Endothelial cell of umbilical vein (primary cell): ENCODE data around the gene SCTR. TPM values are rescaled to one million over a fixed set of nuclear protein-coding genes. Genes with fewer than 3 reads are reported as not detected.

Experiments
- BruUV-seq: library from RNA; stranded (reverse); fragments of 400-500 nt; replicated peaks from 2 replicates; lab custom pipeline; 2021; lab: Mats Ljungman, UMichigan
- CTCF ChIA-PET: fragments of 300-600, 350-600 bp; sonication (Branson Sonifier 250); formaldehyde crosslinking; loops from one replicate; lab custom pipeline; 2021; ENCODE audit warnings: antibody characterized with exemption, inconsistent platforms; lab: Charles Lee
- POLR2A ChIA-PET: fragments of 300-600, 350-600 bp; sonication (Branson Sonifier 250); formaldehyde crosslinking; loops from one replicate; lab custom pipeline; 2021; ENCODE audit warnings: antibody characterized with exemption, inconsistent platforms; lab: Charles Lee
- DNase-seq: peaks from one replicate; pipeline ENCODE4 v3.0.0-alpha.2; 2011; ENCODE audit warnings: low read depth, low spot score
- FAIRE-seq: peaks from 2 replicates; lab custom pipeline; 2011; peaks lifted over from hg19 to GRCh38; lab: Jason Lieb, UNC
- H2AFZ ChIP-seq: 2 replicates; pipeline ENCODE4 v1.6.0; 2012; ENCODE audit warnings: low read depth, low read length, control low read depth, inconsistent platforms
- H3K27ac ChIP-seq: 2 replicates; pipeline ENCODE4 v1.5.1; 2011; ENCODE audit warnings: low read depth, mild to moderate bottlenecking, control low read depth, low read length, moderate library complexity; ENCODE audit not compliant: insufficient read depth
- H3K27me3 ChIP-seq, 2 experiments: 2 replicates each; pipeline versions ENCODE4 v1.6.0 to v1.6.1; 2011; ENCODE audit warnings: low read length in 2 of 2, mixed read lengths in 1 of 2; ENCODE audit not compliant: control insufficient read depth in 2 of 2, insufficient read depth in 2 of 2
- H3K36me3 ChIP-seq, 2 experiments: 2 replicates in 1 of 2; 3 replicates in 1 of 2; pipeline ENCODE4 v1.5.1; 2011; ENCODE audit warnings: low read length in 2 of 2, mild to moderate bottlenecking in 1 of 2, moderate library complexity in 1 of 2; ENCODE audit not compliant: control insufficient read depth in 2 of 2, insufficient read depth in 2 of 2; ENCODE audit errors: extremely low read depth in 1 of 2
- H3K4me1 ChIP-seq: 3 replicates; pipeline ENCODE4 v1.5.1; 2011; ENCODE audit warnings: mild to moderate bottlenecking, low read length; ENCODE audit not compliant: control insufficient read depth, insufficient read depth; ENCODE audit errors: extremely low read depth
- H3K4me2 ChIP-seq: 2 replicates; pipeline ENCODE4 v1.6.1; 2011; ENCODE audit warnings: low read length, control low read depth, mixed read lengths; ENCODE audit not compliant: insufficient read depth
- H3K4me3 ChIP-seq, 3 experiments: fragments of 200-600 bp in 1 of 3; sonication (generic), shearing (Covaris generic) in 1 of 3; replicated peaks in 1 of 3; 2 replicates each; pipeline ENCODE4 v1.5.1; 2011 to 2016; ENCODE audit warnings: control low read depth in 3 of 3, low read length in 3 of 3, mild to moderate bottlenecking in 2 of 3, inconsistent platforms in 1 of 3, low read depth in 1 of 3, moderate library complexity in 1 of 3; ENCODE audit not compliant: insufficient read depth in 1 of 3
- H3K79me2 ChIP-seq: 2 replicates; pipeline ENCODE4 v1.6.0; 2012; ENCODE audit warnings: low read length, inconsistent platforms; ENCODE audit not compliant: control insufficient read depth, insufficient read depth
- H3K9ac ChIP-seq: replicated peaks from 2 replicates; pipeline ENCODE3; 2011; ENCODE audit warnings: low read length, control low read depth; ENCODE audit not compliant: insufficient read depth; ENCODE audit errors: extremely low read depth
- H3K9me1 ChIP-seq: replicated peaks from 3 replicates; pipeline ENCODE4 v1.6.0; 2011; ENCODE audit warnings: mild to moderate bottlenecking, low read length; ENCODE audit not compliant: control insufficient read depth, insufficient read depth; ENCODE audit errors: extremely low read depth
- H3K9me3 ChIP-seq: replicated peaks from 2 replicates; pipeline ENCODE4 v1.5.1; 2012; ENCODE audit warnings: low read length, inconsistent platforms; ENCODE audit not compliant: control insufficient read depth, insufficient read depth
- H4K20me1 ChIP-seq: replicated peaks from 2 replicates; pipeline ENCODE3; 2011; ENCODE audit warnings: mild to moderate bottlenecking, low read length; ENCODE audit not compliant: control insufficient read depth, insufficient read depth; ENCODE audit errors: extremely low read depth
- EZH2 ChIP-seq: IDR thresholded peaks from 2 replicates; pipeline ENCODE4 v1.6.1; 2012; ENCODE audit warnings: borderline replicate concordance, low read depth, mild to moderate bottlenecking, moderate library complexity, low read length, inconsistent platforms; ENCODE audit not compliant: severe bottlenecking
- FOS ChIP-seq: IDR thresholded peaks from 2 replicates; pipeline ENCODE4 v1.6.1; 2011; ENCODE audit warnings: mild to moderate bottlenecking, low read length, moderate library complexity, borderline replicate concordance; ENCODE audit not compliant: insufficient read depth
- GATA2 ChIP-seq: IDR thresholded peaks from 2 replicates; pipeline ENCODE4 v1.7.0; 2011; ENCODE audit warnings: low read depth, mild to moderate bottlenecking, moderate library complexity, mixed read lengths, low read length; ENCODE audit not compliant: insufficient read length, insufficient read depth
- MYC ChIP-seq: IDR thresholded peaks from one replicate; pipeline ENCODE4 v1.6.1; 2011; ENCODE audit warnings: mild to moderate bottlenecking, low read depth, low read length
- POLR2AphosphoS5 ChIP-seq: IDR thresholded peaks from 2 replicates; pipeline ENCODE4 v1.6.1; 2012; ENCODE audit warnings: low read depth, mild to moderate bottlenecking, control low read depth, low read length, moderate library complexity; ENCODE audit not compliant: insufficient read depth
- dilution Hi-C: fragments of 300-500 bp; cut with MboI; formaldehyde crosslinking; loops from one replicate; pipeline ENCODE4 v1.15.0; 2019; ENCODE audit warnings: low sequenced_read_pairs; ENCODE audit not compliant: extremely low pct_ligation_motif_present
- intact Hi-C: fragments of 100-400 bp; cut with micrococcal nuclease; formaldehyde crosslinking; loops from one replicate; pipeline ENCODE4 v1.10.0; 2022
- polyA plus RNA-seq, 4 experiments: library from polyadenylated mRNA; depleted of rRNA in 3 of 4; stranded (reverse) in 3 of 4; unstranded in 1 of 4; fragments of >200 nt; gene quantifications; 2 replicates each; pipeline versions ENCODE4 v1.2.1 to v1.2.3, GENCODE V29; 2011 to 2012; ENCODE audit warnings: missing spikeins in 1 of 4
- total RNA-seq: library from RNA; stranded (reverse); gene quantifications from 2 replicates; pipeline ENCODE4 v1.2.3, GENCODE V29; 2021
- TF ChIP-seq, protein P1 (sequence below): IDR thresholded peaks from 2 replicates; pipeline ENCODE4 v1.6.1; 2011; ENCODE audit not compliant: insufficient read depth, insufficient read length

SCTR gene
- total and polyA plus RNA-seq, 2 donors (not counting 3 experiments of a cell fraction or from before 2014, with no cell fraction given), result not detected

DNA sequence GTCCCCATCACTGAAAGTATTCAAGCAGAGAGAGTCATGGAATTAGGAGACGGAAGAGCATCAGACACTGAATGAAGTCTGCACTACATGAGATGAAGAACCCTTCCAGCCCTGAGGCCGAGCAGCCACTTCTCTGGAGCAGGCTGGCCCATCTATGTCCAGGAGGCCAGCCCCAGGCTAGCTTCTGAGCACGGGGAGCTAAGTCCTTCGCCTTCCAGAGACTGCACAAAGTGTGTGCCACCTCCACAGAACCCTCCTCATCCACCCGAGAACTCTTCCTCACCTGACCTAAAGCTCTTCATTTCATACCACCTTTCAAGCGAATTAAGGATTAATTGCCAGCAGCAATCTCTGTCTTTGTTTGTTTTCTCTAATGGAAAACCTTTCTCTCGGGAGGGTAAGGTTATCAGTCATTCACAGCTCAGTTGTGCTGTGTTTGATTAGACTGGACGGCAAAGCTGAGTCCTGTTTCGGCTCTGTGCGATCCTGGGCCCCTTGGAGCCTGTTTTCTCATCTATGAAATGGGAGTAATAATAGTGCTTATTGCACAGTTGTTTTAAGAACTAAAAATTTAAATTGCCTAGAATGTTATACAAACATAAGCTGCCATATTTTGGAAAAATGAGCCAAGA, 38.0 kb downstream of the SCTR start:
- TF ChIP-seq MYC, result no peak
- no peak for TF ChIP-seq FOS
- TF ChIP-seq GATA2, result no peak
- TF ChIP-seq, protein P1, sequence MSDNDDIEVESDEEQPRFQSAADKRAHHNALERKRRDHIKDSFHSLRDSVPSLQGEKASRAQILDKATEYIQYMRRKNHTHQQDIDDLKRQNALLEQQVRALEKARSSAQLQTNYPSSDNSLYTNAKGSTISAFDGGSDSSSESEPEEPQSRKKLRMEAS, result no peak
- no peak for TF ChIP-seq EZH2
- TF ChIP-seq POLR2AphosphoS5, result no peak
- no peaks in the 10 kb centered on the region for H3K36me3 ChIP-seq
- no peak overlapping the region for H3K9ac ChIP-seq
- H2AFZ ChIP-seq, result no peak overlapping the region
- dilution Hi-C loops (no loop called here), intact Hi-C loops (no loop called here)
- ChIA-PET POLR2A (no interaction called here), CTCF (interaction anchor here (3.2 kb wide), 1 partner anchor 9 kb away, joined by 31 read pairs; no protein-coding TSS in a partner anchor)
- no peaks in the 10 kb centered on the region for H3K9me1 ChIP-seq
- no peaks in the 10 kb centered on the region for H3K9me3 ChIP-seq
- DNase-seq (no peak), FAIRE-seq (no peak)
- BruUV-seq, result no TSS peak
- H3K4me1 ChIP-seq, result no peaks in the 10 kb centered on the region
- H3K79me2 ChIP-seq, result no peaks in the 10 kb centered on the region
- no peak overlapping the region for H3K4me3 ChIP-seq
- H3K27ac ChIP-seq, result no peak overlapping the region
- H3K27me3 ChIP-seq, result peaks cover 0 to 1% of the 10 kb centered on the region in 2 experiments
- H3K4me2 ChIP-seq, result no peak overlapping the region
- H4K20me1 ChIP-seq, result no peaks in the 10 kb centered on the region
